GM21526 (cell line): Measurements from ENCODE around the gene GSPT2.
"Not testable (repeated sequence)": the region's sequence is repeated elsewhere in the genome, so short reads cannot be mapped to it uniquely, and the experiment has no call there.

Experiments used
- ATAC-seq: cut with Tn5 transposase; IDR thresholded peaks from one replicate; pipeline ENCODE4 v1.9.1; 2021; ENCODE audit warnings: moderate library complexity; ENCODE audit not compliant: unreplicated experiment, low FRiP score

GSPT2 gene

DNA sequence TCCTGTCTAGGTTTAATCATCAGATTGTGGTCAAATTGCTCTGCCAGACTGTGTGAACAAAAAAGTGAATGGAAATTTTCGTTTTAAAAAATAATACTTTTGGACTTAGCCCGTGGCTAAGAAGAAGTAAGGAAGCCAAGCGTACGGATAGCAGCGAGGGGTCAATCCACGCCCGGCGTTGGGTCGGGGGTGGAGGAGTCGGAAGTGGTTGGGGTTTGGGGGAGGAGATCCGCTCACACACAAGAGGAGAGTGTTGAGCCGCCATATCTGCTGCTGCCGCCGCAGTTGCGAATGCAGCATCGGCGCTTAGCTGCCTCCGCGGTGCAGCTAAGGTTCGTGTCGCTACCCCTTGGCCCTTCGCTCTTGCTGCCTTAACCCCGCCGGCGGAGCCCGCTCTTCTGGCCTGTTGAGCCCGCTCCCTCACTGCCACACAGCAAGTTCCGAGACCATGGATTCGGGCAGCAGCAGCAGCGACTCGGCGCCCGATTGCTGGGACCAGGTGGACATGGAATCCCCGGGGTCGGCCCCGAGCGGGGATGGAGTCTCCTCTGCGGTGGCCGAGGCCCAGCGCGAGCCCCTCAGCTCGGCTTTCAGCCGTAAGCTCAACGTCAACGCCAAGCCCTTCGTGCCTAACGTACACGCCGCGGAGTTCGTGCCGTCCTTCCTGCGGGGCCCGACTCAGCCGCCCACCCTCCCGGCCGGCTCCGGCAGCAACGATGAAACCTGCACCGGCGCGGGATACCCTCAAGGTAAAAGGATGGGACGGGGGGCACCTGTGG, at the start of gene GSPT2:
Gene GSPT2 (plus strand): TSS at position 264 of the 779 bp plus-strand sequence. CDS start 185 bp downstream, at position 449.
- peak; percentile 86 for ATAC-seq

DNA sequence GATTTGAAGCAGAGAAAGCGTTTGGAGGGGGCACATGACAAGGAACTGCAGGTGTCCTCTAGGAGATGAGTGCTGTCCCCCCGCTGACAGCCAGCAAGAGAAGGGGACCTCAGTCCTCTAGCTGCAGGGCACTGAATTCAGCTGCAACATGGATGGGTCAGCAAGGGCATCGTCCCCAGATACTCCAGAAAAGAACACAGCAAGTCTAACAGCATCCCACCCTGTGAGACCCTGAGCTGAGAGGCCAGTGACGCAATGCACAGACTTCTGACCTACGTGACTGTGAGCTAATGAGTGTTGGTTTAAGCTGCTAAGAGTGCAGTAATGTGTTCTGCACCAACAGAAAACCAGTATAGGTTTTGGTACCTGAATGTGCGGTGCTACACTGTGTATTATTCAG, 49.0 kb upstream of the GSPT2 start:
- no peak for ATAC-seq

DNA sequence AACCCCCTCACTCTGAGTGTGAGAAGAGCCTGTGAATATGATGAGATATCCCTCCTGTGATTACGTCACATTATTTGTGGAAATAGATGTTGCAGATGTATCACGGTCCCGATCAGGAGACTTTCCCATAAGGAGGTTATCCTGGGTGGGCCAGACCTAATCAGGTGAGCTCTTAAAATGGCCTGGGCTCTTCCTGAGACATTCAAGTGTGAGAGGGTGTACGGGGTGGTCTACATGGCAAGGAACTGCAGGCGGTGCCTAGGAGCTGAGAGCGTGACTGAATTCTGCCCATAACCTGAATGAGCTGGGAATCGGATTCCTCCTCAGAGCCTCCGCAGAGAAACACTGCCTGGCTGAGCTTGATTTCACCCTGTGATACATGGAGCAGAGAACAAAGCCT, 45.8 kb upstream of the GSPT2 start:
- ATAC-seq: no peak

DNA sequence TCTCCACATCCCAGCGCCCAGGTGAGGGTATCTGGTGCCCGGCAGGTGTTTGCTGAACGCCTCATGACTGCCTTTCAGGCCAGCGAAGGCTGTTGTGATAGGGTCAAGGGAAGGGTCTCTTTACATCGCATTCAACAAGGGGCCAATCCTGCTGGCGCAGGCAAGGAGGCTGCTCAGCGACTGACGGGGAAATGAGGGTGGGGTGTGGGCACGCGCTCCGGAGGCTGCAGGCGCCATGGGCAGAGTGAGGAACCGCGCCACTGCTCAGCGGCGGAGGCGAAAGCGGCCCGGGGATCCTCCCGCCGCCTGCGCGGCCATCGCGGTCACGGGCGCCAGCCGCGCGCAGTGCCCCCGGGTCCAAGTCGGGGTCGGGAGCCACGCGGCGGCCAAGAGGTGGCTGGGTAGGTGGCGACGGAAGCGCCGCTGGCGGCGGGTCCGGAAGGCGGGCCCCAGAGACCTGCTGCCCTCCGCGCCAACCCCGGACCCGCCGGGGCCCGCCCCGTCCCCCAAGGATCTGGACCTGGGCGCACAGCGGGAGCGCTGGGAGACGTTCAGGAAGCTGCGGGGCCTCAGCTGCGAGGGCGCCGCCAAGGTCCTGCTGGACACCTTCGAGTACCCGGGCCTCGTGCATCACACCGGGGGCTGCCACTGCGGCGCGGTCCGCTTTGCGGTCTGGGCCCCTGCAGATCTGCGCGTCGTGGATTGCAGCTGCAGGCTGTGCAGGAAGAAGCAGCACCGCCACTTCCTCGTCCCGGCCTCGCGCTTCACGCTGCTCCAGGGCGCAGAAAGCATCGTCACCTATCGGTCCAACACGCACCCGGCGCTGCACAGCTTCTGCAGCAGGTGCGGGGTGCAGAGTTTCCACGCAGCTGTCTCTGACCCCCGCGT, 32.7 kb upstream of the GSPT2 start, which contains the start of gene CENPVL1:
Gene CENPVL1 (plus strand): TSS at position 236 of the 888 bp plus-strand sequence. CDS start 0 bp downstream, at position 236.
- not testable (repeated sequence) for ATAC-seq

DNA sequence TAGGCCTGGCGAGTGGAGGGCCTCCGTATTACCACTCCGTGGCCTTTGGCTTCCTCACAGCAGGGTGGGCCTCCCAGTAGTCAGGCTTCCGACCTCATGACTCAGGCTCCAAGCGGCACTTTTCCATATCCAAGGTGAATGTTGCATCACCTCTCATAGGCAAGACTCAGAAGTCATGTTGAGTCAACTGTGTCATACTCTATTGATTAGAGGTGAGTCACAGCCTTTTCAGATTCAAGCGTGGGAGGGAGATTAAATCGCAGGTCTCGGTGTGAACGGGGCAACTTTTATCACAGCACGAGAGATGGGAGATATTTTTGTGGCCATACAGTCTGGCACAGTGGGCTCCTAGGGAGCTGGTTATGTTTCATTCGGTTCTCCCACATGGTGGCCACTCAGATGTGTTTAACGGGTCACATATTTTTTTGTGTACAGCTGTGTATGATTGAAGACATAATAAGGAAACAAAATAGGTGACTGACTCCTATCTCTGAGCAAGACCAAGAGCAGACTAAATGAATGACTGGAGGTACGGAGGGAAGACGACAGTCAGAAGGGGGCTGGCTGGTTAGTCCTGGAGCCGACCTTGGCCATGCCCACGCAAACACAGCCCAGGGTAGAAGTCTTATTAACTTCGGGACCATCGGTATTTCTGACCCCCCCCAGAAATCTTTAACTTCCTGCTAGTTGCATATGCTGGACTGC, 30.1 kb upstream of the GSPT2 start:
- not testable (repeated sequence) for ATAC-seq

DNA sequence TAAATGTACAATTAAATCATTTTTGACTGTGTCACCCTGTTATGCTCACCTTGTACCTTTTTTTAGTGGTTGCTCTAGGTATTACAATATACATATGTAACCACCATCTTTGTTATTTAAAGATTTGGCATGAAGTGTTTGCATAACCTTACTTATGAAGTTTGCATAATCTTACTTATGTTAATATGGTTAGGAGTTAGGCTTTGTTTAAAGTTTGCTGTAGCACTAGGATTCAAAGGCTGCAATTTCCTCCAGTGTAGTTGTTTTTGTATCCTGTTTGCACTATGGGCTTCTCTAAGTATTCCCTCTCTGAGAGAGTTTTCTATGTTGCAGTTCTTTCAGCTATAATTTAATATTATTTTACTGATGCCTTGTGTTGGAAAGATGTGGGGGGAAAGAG, 15.0 kb upstream of the GSPT2 start:
- ATAC-seq: no peak

DNA sequence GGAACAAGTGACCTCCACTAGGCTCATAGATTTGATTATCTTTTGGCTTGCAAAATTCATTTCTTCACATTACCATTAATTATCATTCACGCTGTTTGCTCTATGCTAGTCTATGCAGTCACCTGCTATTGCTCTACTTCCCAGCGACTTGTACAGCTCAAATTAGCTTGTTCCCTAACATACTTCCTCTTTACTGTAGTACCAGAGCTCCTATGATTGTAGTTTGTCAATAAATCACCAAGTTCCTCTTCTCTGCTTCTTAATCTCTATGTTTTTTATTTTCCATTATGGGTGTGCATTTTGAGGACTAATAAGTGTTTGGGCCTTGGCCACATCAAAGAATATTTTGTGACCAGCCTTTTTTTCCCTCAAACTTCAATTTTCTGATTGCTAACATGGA, 6.2 kb upstream of the GSPT2 start:
- ATAC-seq: no peak

DNA sequence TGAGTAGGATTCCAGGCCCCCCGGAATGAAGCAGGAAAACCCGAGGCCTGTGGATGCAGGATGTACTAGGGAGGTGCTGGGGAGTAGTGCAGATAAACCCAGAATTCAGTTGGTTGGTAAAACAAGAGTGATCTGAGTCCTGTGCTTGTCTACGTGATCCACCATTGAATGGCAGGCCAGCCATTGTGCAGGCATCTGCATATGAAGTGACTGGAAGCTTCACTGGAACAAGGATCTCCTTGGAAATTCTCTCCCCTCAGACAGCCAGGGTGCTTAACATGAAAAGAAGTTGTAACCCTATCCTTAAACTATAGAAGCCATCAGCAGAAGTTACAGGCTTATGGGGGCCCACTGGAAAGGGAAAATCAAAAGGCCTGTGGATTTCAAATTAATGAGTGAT, 656 bp upstream of the GSPT2 start:
- no peak for ATAC-seq

DNA sequence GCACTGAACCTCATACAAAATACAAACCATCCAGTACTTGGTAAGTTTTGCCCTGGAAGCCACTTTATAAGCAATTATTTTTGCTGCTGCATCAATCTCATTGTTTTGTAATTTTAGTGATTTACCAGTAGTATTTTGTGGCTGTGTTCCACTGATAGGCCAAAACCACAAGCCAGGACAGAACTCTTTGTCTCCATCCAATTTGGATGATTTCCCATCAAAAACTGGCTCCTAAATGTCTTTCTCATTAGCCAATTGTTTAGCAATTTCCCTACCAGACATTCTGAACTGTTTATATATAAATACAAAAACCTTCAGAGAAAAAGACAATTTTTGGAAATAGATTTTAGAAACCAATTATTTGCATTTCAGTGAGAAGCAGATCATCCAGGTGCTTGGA, 4.4 kb downstream of the GSPT2 start:
- ATAC-seq: no peak

DNA sequence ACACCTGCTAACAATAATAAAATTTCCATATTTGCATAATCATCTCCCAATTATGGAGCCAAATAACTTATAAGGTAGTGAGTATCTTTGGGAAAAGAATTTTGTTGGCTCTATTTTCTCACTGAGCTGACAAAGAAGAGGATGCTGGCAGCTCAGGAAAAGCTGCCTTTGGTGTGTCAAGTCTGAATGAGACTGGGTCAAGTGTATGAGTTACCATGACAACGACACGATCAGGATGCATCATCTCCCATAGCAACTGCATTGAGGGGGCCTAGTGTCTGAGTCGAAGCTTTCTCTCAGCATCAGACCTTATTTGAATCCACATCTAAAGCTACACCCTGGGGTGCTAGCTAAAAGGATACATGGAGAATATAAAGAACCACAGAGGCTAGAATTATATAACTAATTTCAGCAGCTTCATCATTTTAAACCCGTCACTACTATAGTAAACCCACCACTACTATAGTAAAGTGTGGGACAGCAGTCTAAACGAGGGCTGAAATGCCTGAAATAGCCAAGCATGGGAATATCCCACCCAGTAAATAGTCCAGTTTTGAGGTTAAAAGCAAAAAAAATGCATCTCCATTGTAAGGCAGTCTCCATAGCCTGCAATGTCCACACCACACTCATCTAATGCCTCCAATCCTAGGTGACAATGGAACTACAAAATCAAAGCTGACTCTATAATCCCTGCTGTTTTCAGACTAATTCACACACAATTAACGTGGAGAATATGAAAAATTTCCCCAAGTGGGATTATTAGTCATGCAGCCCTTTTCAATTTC, 16.0 kb downstream of the GSPT2 start:
- ATAC-seq: no peak

DNA sequence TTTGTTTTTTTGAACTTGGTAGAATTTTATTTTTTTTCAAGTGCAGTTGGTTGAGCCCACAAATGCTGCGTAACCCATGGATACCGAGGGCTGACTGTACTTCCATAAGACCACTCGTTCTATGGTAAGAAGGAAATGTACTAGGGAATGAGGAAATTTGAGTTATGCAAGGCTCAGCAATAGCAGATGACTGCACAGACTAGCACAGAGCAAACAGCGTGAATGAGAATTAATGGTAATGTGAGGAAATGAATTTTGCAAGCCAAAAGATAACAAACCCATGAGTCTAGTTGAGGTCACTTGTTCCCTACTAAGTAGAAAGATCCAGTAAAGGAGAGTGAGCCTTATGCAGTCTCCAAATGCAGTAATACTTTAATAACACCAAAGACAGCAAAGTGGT, 17.4 kb downstream of the GSPT2 start:
- ATAC-seq: no peak

DNA sequence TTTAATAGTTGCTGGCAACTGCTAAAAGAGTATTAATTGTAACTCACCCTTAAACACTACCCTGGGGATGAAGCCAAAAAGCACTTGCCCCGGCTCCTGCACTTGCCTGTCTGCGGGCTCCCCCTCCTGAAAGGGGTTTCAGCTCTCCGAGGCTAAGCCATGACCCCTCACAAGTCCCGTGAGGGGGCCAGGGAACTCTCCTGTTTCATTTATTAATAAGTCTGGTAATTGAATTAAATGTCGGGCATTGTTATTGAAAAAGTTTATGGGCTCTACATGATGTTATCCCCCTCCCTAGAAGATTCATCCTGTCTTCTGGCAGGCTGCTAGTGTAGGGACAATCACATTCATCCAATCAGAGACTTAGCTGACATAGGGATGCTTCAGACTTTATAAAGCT, 23.3 kb downstream of the GSPT2 start:
- no peak for ATAC-seq

DNA sequence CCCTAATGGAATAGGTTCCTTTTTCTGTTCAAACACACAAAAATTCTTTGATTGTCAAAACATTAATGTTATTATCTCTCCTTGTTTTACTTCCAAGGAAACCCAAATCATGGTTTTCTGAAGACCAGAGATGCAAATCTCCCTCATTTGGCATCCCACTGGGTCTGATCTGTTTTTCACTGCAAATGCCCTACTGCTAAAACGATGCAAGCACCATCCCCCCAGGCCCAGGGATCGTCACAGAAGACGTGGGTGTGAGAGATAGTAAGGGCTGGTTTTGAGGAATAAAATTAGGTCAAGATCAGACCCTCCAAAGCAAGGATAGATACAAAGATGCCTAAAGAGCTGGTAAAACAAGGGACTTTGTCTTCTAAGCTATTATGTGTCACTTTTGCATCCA, 33.6 kb downstream of the GSPT2 start:
- ATAC-seq: no peak

DNA sequence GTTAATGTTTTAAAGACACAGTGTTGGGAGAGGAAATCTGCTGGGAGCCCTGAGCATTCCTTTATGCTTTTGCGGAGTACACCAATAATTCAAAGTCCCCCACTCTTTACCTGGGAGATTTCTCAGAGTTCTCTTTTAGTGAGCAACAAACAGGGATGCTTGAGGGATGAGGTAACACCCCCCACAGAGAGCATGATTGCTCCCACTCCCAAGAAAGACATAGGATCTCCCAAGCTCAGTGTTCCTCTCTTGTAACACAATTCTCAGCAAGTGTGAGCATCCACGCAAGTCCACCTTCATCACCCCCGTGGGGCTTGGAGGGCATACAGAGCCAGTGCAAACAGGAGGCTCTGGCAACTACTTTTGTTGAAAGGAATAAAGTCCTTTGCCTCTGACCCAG, 36.1 kb downstream of the GSPT2 start:
- no peak for ATAC-seq

DNA sequence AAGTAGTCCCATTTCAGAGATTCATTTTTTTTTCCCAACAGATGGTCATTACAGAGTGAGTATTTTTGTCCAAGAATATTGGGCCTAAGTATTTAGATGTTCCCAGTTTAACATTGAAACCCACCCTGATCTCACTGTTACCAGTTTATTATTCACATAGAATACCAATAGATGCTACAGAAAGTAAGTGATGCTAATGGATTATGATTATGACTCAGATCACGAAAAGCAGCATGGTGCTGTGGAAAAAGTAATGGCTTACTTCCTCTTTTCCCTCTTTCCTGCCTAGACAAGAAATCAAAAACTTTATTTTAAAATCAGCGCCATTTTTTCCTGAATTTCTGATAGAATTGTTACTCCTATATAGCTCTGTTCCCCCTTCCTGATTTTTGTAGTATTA, 51.9 kb downstream of the GSPT2 start:
- ATAC-seq: no peak
